CD4-positive, alpha-beta T cell treated with Interleukin-15 for 4 hours (primary cell): Measurements from ENCODE around the gene IGFBP1.
A peak's percentile ranks its signal among the peaks of the same experiment; 100 is the strongest.

Experiments
- DNase-seq: peaks from one replicate; pipeline ENCODE4 v3.0.0-alpha.2; 2020; ENCODE audit warnings: low spot score

The IGFBP1 gene

GRCh38 chr7:45902820-45903219, 14.5 kb downstream of the IGFBP1 start:
- DNase-seq, result no peak

GRCh38 chr7:45909561-45909960, 21.3 kb downstream of the IGFBP1 start:
- DNase-seq, result no peak

GRCh38 chr7:45910855-45911254, 22.6 kb downstream of the IGFBP1 start:
- DNase-seq, result no peak

- DNase-seq, result no peak
Measured at GRCh38 chr7:45911311-45911710, 23.0 kb downstream of the IGFBP1 start.

GRCh38 chr7:45912972-45913371, 24.7 kb downstream of the IGFBP1 start:
- no peak for DNase-seq

DNA sequence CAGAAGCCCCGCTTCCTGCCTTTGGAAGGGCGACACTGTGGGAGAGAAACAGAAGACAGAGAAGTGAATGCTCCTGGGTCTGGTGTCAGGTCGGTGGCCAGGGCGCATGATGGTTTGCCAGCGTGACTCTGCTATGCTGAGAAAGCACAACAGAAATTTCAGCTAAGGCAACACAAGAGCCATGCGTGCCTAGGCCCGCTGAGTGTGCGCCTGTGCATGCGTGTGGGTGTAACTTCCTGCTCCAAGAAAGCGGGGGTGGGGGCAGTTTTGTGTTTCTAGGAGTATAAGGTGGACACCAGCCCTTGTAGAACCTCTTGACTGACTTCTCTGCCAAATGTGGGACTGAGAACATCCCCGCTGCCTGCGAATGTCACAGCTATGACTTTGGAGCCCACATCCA, 26.6 kb downstream of the IGFBP1 start:
- no peak for DNase-seq

GRCh38 chr7:45915606-45916005, 27.3 kb downstream of the IGFBP1 start:
- DNase-seq, result no peak

DNA sequence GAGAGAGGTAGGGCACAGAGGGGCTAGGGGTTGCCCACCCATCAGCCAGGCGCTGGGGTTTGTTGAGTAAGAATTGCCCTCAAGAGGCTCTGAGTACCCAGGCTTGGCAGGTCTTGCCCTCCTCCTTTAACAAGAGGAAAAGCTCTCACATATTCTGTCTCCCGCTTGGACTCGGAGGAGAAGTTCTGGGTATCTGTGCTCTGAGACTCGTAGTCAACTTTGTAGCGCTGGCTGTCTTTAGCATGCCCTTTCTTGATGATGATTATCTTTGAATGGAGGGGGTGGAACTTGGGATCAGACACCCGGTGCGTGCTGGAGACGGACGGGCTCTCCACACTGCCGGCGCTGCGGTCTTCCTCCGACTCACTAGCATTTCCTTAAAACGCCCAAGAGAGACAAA, 28.8 kb downstream of the IGFBP1 start:
- DNase-seq, result no peak

DNA sequence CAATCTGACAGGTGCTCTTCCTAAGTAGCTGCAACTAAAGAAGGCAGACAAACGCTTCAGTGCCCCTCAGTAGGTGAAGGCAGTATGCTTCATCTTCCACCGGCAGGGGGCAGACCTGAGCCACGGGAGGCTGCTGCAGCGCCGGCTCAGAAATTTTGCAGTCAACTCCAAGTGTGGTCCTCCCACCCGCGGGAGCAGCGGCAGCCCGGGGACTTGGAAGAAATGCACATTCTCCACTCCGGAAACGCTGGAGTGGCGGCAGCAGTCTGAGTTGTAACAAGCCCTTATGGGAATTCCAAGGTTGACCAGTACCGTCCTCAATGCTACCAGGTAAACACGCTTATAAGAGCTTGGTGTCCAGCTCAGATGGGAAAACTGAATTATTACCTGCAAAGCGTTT, 29.4 kb downstream of the IGFBP1 start:
- peak; percentile 72 for DNase-seq

GRCh38 chr7:45918556-45918955, 30.3 kb downstream of the IGFBP1 start:
- DNase-seq, result no peak

- DNase-seq, result no peak
Measured at GRCh38 chr7:45919231-45919784, 31.0 kb downstream of the IGFBP1 start.

- DNase-seq, result no peak
Measured at GRCh38 chr7:45919993-45920459, 31.7 kb downstream of the IGFBP1 start.

DNA sequence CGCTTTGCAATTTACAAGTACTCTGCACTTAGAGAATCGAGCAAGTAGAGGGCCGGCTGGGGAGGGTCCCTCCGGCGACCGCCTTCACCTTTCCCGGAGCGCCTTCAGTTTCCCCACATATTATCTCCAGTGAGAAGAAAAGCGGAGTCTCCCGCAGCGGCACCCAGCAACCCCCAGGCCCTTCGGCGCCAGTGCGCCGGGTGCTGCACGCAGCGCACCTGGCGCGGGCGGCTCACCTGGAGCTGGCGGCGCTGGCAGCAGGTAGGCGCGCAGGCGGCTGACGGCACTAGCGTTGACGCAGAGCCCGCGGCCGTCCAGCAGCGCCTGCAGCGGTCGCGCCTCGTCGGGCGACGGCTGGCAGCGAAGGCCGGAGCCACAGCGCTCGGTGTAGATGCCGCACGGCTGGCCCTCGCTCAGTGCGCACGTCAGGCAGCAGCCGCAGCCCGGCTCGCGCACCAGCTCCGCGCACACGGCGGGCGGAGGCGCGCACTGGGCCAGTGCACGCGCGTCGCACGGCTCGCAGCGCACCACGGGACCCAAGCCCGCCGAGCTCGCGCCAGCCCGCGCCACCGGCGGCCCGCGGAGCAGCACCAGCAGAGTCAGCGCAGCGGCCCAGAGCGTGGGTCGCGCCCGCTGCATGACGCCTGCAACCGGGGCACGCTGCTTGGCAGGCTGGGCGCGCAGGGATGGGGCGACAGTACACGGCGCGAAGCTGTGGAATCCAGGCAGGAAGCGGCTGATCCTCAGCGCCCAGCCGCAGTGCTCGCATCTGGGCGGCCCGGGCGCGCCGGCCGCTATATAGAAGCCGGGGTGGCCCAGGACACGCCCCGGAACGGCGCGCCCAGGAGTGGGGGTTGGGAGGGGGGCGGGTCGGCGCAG, 32.5 kb downstream of the IGFBP1 start, which contains the start of gene IGFBP3:
IGFBP3 (minus strand) TSS at position 771 of the 879 bp plus-strand sequence; CDS start at position 639, 132 bp downstream.
- peak; percentile 16 for DNase-seq

DNA sequence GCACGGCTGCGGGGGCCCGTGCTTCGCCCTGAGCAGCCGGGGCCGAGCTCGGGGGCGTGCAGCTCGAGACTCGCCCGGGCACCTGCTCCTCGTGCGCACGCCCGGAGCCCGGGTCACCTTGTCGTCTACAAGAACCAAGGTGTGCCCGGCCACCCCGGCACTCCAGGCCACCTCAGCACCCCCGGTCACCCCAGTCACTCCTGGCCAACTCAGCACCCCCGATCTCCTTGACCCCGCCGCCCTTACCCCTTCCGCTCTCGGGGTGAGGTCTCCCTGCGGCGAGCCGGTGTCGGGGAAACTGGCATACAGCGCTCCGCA, 33.1 kb downstream of the IGFBP1 start:
- no peak for DNase-seq

GRCh38 chr7:45921699-45922519, 33.6 kb downstream of the IGFBP1 start:
- peak; percentile 30 for DNase-seq

- peak; percentile 14 for DNase-seq
Measured at GRCh38 chr7:45922810-45923209, 34.5 kb downstream of the IGFBP1 start.

DNA sequence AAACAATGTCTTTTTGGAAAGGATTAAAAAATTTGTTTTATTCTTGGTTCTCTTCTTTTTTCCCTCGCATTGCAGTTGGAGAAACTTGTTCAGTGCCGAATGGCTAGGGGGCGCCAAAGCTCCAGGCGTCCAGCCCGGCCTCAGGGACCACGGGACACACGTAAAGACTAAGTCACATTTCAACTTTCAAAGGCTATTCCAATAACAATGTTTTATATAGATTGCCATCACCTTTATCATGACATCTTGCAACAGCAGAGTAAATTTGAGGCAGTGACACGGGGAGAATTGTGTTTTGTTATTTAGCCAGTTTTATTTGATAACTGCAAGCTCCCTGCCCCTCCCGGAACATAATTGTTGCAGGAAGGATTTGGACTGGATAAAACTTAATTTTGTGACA, 35.0 kb downstream of the IGFBP1 start:
- peak; percentile 37 for DNase-seq

GRCh38 chr7:45923818-45924217, 35.5 kb downstream of the IGFBP1 start:
- no peak for DNase-seq

GRCh38 chr7:45924283-45924682, 36.0 kb downstream of the IGFBP1 start:
- no peak for DNase-seq

DNA sequence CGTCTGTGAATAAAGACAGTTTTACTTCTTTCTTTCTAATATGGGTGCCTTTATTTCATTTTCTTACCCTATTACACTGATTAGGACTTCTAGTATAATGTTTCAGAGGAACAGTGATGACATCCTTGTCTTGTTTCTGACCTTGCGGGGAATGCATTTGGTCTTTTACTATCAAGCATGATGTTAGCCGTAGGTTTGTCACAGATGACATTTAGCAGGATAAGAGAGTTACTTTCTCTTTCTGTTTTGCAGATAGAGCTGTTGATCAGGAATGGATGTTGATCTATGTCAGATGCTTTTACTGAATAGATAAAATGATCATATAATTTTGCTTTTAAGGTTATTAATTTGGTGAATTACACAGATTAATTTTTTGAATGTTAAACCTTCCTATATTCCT, 39.4 kb downstream of the IGFBP1 start:
- no peak for DNase-seq

GRCh38 chr7:45930967-45931366, 42.7 kb downstream of the IGFBP1 start:
- DNase-seq, result no peak

DNA sequence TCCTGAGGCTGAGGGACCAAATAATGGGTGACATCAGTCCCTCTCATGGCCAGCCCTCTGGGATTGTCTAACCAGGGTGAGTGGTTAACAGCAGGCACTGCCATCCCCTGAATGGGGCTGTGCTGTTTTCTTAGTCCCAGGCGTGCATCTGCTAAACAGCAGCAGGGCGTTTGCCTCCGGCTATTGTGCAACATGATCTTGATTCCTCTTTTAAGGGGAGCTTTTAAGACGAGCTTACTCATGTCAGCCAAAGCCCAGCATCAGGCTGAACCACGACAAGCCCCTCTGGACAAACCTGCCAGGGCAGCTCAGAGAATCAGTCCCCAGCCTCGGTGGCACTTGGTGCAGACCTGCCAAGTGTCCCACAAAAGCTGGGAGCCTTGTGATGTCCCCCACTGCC, 49.0 kb downstream of the IGFBP1 start:
- no peak for DNase-seq

GRCh38 chr7:45937862-45938261, 49.6 kb downstream of the IGFBP1 start:
- no peak for DNase-seq
